ENCODE measurements around the gene CCDC14.

- TF ChIP-seq POLR2AphosphoS5 (IDR thresholded peaks at IDR 0.05; ENCODE audit: low read depth, low read length), result no peak
- TF ChIP-seq TAF1 (IDR thresholded peaks at IDR 0.05; ENCODE audit: borderline replicate concordance, low read depth, low read length), result no peak
- TF ChIP-seq POLR2A (IDR thresholded peaks at IDR 0.05; ENCODE audit: low read depth, low read length), result no peak
These were observed 31.7 kb downstream of the CCDC14 start for GRCh38 chr3:123929325-123929724.
